ENCODE measurements around the gene PLEKHG4B.

- no peak for TF ChIP-seq CTCF (conservative IDR thresholded peaks at IDR 0.05)
- TF ChIP-seq ZFX (IDR thresholded peaks at IDR 0.05), result no peak
These were observed 142.5 kb downstream of the PLEKHG4B start for GRCh38 chr5:234450-234849.
